HUES48 (cell line): ENCODE results near the gene ATRNL1.

Source experiments
- H3K27ac ChIP-seq: one replicate; pipeline ENCODE4 v1.7.0; 2013; ENCODE audit warnings: low read depth, low read length, inconsistent platforms
- H3K27me3 ChIP-seq: 2 replicates; pipeline ENCODE4 v1.6.1; 2013; ENCODE audit warnings: mild to moderate bottlenecking, low read length; ENCODE audit not compliant: control insufficient read depth, insufficient read depth
- H3K36me3 ChIP-seq: 2 replicates; pipeline ENCODE4 v1.6.1; 2013; ENCODE audit warnings: low read length; ENCODE audit not compliant: control insufficient read depth, insufficient read depth
- H3K4me1 ChIP-seq: 2 replicates; pipeline ENCODE4 v1.6.1; 2013; ENCODE audit warnings: mild to moderate bottlenecking, low read length; ENCODE audit not compliant: control insufficient read depth, insufficient read depth
- H3K4me3 ChIP-seq: 2 replicates; pipeline ENCODE4 v1.5.1; 2013; ENCODE audit warnings: mild to moderate bottlenecking, low read depth, low read length
- H3K9ac ChIP-seq: 2 replicates; pipeline ENCODE4 v1.6.1; 2013; ENCODE audit warnings: mild to moderate bottlenecking, low read depth, low read length, moderate library complexity
- H3K9me3 ChIP-seq: 2 replicates; pipeline ENCODE4 v1.6.1; 2013; ENCODE audit warnings: low read length; ENCODE audit not compliant: control insufficient read depth, insufficient read depth

The ATRNL1 gene

GRCh38 chr10:115052728-115053127 lies 40.4 kb upstream of the ATRNL1 start:
- no peak overlapping the region for H3K27ac ChIP-seq
- H3K9ac ChIP-seq: no peak overlapping the region
- no peak overlapping the region for H3K4me3 ChIP-seq
- peaks cover 21% of the 10 kb centered on the region; the same call in 1 of the 2 replicates for H3K4me1 ChIP-seq
- H3K9me3 ChIP-seq: no peaks in the 10 kb centered on the region
- no peaks in the 10 kb centered on the region for H3K36me3 ChIP-seq
- H3K27me3 ChIP-seq: no peaks in the 10 kb centered on the region

- Histone ChIP-seq H3K36me3 (no peaks in the 10 kb centered on the region), H3K27me3 (no peaks in the 10 kb centered on the region), H3K9me3 (no peaks in the 10 kb centered on the region), H3K4me1 (peaks cover 11% of the 10 kb centered on the region; the same call in 1 of the 2 replicates), H3K4me3 (no peak overlapping the region), H3K9ac (no peak overlapping the region), H3K27ac (no peak overlapping the region)
Measured at GRCh38 chr10:115056186-115056585, 37.0 kb upstream of the ATRNL1 start.

- H3K9ac ChIP-seq: no peak overlapping the region
- H3K27me3 ChIP-seq: no peaks in the 10 kb centered on the region
- H3K27ac ChIP-seq: no peak overlapping the region
- no peaks in the 10 kb centered on the region for H3K9me3 ChIP-seq
- H3K4me3 ChIP-seq: no peak overlapping the region
- peaks cover 20% of the 10 kb centered on the region for H3K4me1 ChIP-seq
- H3K36me3 ChIP-seq: no peaks in the 10 kb centered on the region
Measured at GRCh38 chr10:115059301-115059898, 33.8 kb upstream of the ATRNL1 start.

- H3K9me3 ChIP-seq: no peaks in the 10 kb centered on the region
- H3K27me3 ChIP-seq: no peaks in the 10 kb centered on the region
- H3K36me3 ChIP-seq: no peaks in the 10 kb centered on the region
- peak overlapping the region; percentile 1 for H3K27ac ChIP-seq
- no peak overlapping the region for H3K4me3 ChIP-seq
- H3K4me1 ChIP-seq: peaks cover 20% of the 10 kb centered on the region
- no peak overlapping the region for H3K9ac ChIP-seq
Measured at GRCh38 chr10:115063701-115064658, 29.2 kb upstream of the ATRNL1 start.

- H3K4me1 ChIP-seq: peaks cover 20% of the 10 kb centered on the region
- H3K9ac ChIP-seq: no peak overlapping the region
- H3K36me3 ChIP-seq: no peaks in the 10 kb centered on the region
- H3K9me3 ChIP-seq: no peaks in the 10 kb centered on the region
- no peak overlapping the region for H3K4me3 ChIP-seq
- H3K27ac ChIP-seq: no peak overlapping the region
- no peaks in the 10 kb centered on the region for H3K27me3 ChIP-seq
Measured at GRCh38 chr10:115065801-115066200, 27.4 kb upstream of the ATRNL1 start.

GRCh38 chr10:115066528-115066927 lies 26.6 kb upstream of the ATRNL1 start:
- Histone ChIP-seq H3K4me3 (no peak overlapping the region), H3K36me3 (no peaks in the 10 kb centered on the region), H3K27me3 (no peaks in the 10 kb centered on the region), H3K4me1 (peaks cover 20% of the 10 kb centered on the region), H3K27ac (no peak overlapping the region), H3K9me3 (no peaks in the 10 kb centered on the region), H3K9ac (no peak overlapping the region)

GRCh38 chr10:115073796-115074195 lies 19.4 kb upstream of the ATRNL1 start:
- Histone ChIP-seq H3K4me1 (no peaks in the 10 kb centered on the region), H3K27ac (no peak overlapping the region), H3K9ac (no peak overlapping the region), H3K36me3 (no peaks in the 10 kb centered on the region), H3K9me3 (0 out of 2 replicates have a peak, but pooled peaks cover 6% of the 10 kb centered on the region), H3K4me3 (no peak overlapping the region), H3K27me3 (no peaks in the 10 kb centered on the region)

GRCh38 chr10:115082506-115082905 lies 10.7 kb upstream of the ATRNL1 start:
- Histone ChIP-seq H3K36me3 (no peaks in the 10 kb centered on the region), H3K4me1 (peaks cover 9% of the 10 kb centered on the region), H3K9ac (no peak overlapping the region), H3K4me3 (no peak overlapping the region), H3K27me3 (no peaks in the 10 kb centered on the region), H3K27ac (no peak overlapping the region), H3K9me3 (peaks cover 18% of the 10 kb centered on the region)

GRCh38 chr10:115084277-115084850 lies 8.8 kb upstream of the ATRNL1 start:
- Histone ChIP-seq H3K27me3 (no peaks in the 10 kb centered on the region), H3K27ac (no peak overlapping the region), H3K9ac (no peak overlapping the region), H3K4me3 (no peak overlapping the region), H3K9me3 (peaks cover 7% of the 10 kb centered on the region; the same call in 1 of the 2 replicates), H3K36me3 (no peaks in the 10 kb centered on the region), H3K4me1 (peaks cover 9% of the 10 kb centered on the region)

GRCh38 chr10:115091161-115091560 lies 2.0 kb upstream of the ATRNL1 start:
- Histone ChIP-seq H3K36me3 (no peaks in the 10 kb centered on the region), H3K27ac (no peak overlapping the region), H3K4me1 (peaks cover 26% of the 10 kb centered on the region), H3K27me3 (peaks cover 28% of the 10 kb centered on the region), H3K9me3 (0 out of 2 replicates have a peak, but pooled peaks cover 5% of the 10 kb centered on the region), H3K4me3 (no peak overlapping the region), H3K9ac (no peak overlapping the region)

- peak overlapping the region; percentile 70 for H3K9ac ChIP-seq
- peaks cover 32% of the 10 kb centered on the region for H3K4me1 ChIP-seq
- H3K27me3 ChIP-seq: peaks cover 28% of the 10 kb centered on the region
- no peaks in the 10 kb centered on the region for H3K36me3 ChIP-seq
- peak overlapping the region; percentile 86 for H3K4me3 ChIP-seq
- H3K27ac ChIP-seq: no peak overlapping the region
- 0 out of 2 replicates have a peak, but pooled peaks cover 2% of the 10 kb centered on the region for H3K9me3 ChIP-seq
Measured at GRCh38 chr10:115092258-115092554, 959 bp upstream of the ATRNL1 start.
